MCF 10A (cell line): ENCODE measurements around the gene STAU1. TPM values are rescaled to one million over a fixed set of nuclear protein-coding genes. Genes with fewer than 3 reads are reported as not detected.
"Not testable (repeated sequence)": the region's sequence is repeated elsewhere in the genome, so short reads cannot be mapped to it uniquely, and the experiment has no call there.

ENCODE experiments used
- BruUV-seq: library from RNA; stranded (reverse); fragments of 400-500 nt; replicated peaks from 2 replicates; lab custom pipeline; 2021; lab: Mats Ljungman, UMichigan
- CTCF ChIA-PET: fragments of 300-600 bp; sonication (Branson Sonifier 250); formaldehyde crosslinking; extraction: SDS; loops from one replicate; lab custom pipeline; 2021; ENCODE audit warnings: antibody characterized with exemption, inconsistent platforms; lab: Yijun Ruan, JAX
- POLR2A ChIA-PET: fragments of 300-600, 350-650 bp; sonication (Branson Sonifier 250); formaldehyde crosslinking; extraction: SDS; loops from one replicate; lab custom pipeline; 2020; ENCODE audit warnings: antibody characterized with exemption, inconsistent platforms; lab: Yijun Ruan, JAX
- DNase-seq: peaks from one replicate; pipeline ENCODE4 v3.0.0-alpha.2; 2018; ENCODE audit not compliant: unreplicated experiment
- H3K27ac Mint-ChIP-seq: one replicate; pipeline ENCODE4 v1.8.0; 2022; ENCODE audit warnings: mild to moderate bottlenecking, low read depth, mixed read lengths; ENCODE audit not compliant: unreplicated experiment
- H3K27me3 Mint-ChIP-seq: one replicate; pipeline ENCODE4 v1.8.0; 2022; ENCODE audit warnings: mixed read lengths; ENCODE audit not compliant: insufficient read depth, unreplicated experiment
- H3K36me3 Mint-ChIP-seq: one replicate; pipeline ENCODE4 v1.8.0; 2022; ENCODE audit warnings: mild to moderate bottlenecking, moderate library complexity, mixed read lengths; ENCODE audit not compliant: insufficient read depth, unreplicated experiment
- H3K4me1 Mint-ChIP-seq: one replicate; pipeline ENCODE4 v1.8.0; 2022; ENCODE audit warnings: mixed read lengths; ENCODE audit not compliant: insufficient read depth, unreplicated experiment
- H3K4me3 Mint-ChIP-seq: one replicate; pipeline ENCODE4 v1.8.0; 2022; ENCODE audit warnings: mild to moderate bottlenecking, moderate library complexity, mixed read lengths; ENCODE audit not compliant: unreplicated experiment
- H3K9me3 Mint-ChIP-seq: one replicate; pipeline ENCODE4 v1.8.0; 2022; ENCODE audit warnings: mixed read lengths; ENCODE audit not compliant: unreplicated experiment
- intact Hi-C: fragments of 100-400 bp; cut with micrococcal nuclease; formaldehyde crosslinking; loops from 2 replicates; pipeline ENCODE4 v1.14.1; 2022
- total RNA-seq: library from RNA; stranded (reverse); gene quantifications from 2 replicates; pipeline ENCODE4 v1.2.3, GENCODE V29; 2022
- TF ChIP-seq, protein P1 (sequence below): fragments of 200-600 bp; IDR thresholded peaks from one replicate; pipeline ENCODE4 v1.8.0; 2022; ENCODE audit warnings: antibody characterized with exemption, mild to moderate bottlenecking; ENCODE audit not compliant: unreplicated experiment

The STAU1 gene
- total RNA-seq, 1 experiment from 2014 or later: 110 TPM

DNA sequence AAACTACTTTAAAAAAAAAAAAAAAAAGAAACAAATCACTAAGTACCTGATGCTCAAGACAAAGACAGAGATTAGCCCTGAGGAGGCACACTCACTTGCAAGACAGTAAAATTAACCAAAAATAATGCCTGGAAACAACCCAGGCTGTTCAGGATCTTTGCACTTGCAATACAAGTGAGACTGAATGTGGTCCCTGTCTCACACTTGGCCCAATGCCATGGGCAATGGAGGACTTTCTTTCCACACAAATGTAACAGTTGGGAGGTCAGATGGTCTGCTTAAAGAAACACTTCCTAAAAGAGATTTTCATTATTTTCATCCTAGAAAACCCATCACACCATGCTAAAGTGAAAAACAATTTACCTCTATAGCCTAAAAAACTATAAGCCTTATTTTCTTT is 16.2 kb downstream of the STAU1 start:
- no peak overlapping the region for H3K27ac Mint-ChIP-seq
- CTCF ChIA-PET: no interaction called here
- intact Hi-C loops: no loop called here

DNA sequence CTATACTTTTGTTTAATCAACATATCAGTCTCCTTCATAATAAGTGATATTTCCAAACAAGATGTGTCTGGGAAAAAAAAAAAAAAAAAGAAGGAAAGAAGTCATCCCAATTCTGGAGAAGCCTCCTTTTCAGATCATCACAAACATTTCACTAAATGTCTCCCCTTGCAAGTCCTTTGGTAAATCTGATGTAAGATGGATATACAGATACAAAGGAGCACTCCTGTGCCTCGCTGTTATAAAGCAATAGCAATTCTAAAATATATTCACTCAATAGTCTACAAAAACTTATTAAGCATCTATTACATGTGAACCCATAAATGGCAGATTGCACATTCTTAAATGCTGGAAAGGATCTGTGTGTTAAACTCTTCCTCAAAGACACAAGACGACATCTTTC is 17.4 kb downstream of the STAU1 start:
- TF ChIP-seq, protein P1, sequence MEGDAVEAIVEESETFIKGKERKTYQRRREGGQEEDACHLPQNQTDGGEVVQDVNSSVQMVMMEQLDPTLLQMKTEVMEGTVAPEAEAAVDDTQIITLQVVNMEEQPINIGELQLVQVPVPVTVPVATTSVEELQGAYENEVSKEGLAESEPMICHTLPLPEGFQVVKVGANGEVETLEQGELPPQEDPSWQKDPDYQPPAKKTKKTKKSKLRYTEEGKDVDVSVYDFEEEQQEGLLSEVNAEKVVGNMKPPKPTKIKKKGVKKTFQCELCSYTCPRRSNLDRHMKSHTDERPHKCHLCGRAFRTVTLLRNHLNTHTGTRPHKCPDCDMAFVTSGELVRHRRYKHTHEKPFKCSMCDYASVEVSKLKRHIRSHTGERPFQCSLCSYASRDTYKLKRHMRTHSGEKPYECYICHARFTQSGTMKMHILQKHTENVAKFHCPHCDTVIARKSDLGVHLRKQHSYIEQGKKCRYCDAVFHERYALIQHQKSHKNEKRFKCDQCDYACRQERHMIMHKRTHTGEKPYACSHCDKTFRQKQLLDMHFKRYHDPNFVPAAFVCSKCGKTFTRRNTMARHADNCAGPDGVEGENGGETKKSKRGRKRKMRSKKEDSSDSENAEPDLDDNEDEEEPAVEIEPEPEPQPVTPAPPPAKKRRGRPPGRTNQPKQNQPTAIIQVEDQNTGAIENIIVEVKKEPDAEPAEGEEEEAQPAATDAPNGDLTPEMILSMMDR: no peak
- no TSS peak for BruUV-seq
- Mint-ChIP-seq H3K36me3 (peaks cover 31% of the 10 kb centered on the region), H3K9me3 (no peaks in the 10 kb centered on the region), H3K27me3 (no peaks in the 10 kb centered on the region), H3K4me1 (peaks cover 6% of the 10 kb centered on the region), H3K4me3 (no peak overlapping the region), H3K27ac (no peak overlapping the region)
- intact Hi-C loops: no loop called here
- ChIA-PET POLR2A (no interaction called here), CTCF (interaction anchor here (0.7 kb wide), 1 partner anchor 21 kb away, joined by 5 read pairs; no protein-coding TSS in a partner anchor)
- no peak for DNase-seq

More for the DNA sequence above, 16.2 kb downstream of the STAU1 start:
- Mint-ChIP-seq H3K4me1 (peaks cover 6% of the 10 kb centered on the region), H3K36me3 (peaks cover 31% of the 10 kb centered on the region), H3K9me3 (no peaks in the 10 kb centered on the region), H3K4me3 (no peak overlapping the region), H3K27me3 (no peaks in the 10 kb centered on the region)
- no peak for DNase-seq
- TF ChIP-seq, protein P1: no peak
- POLR2A ChIA-PET: interaction anchor here (1.2 kb wide), 1 partner anchor 16 kb away, joined by 3 read pairs; the partner anchor contains the start of gene STAU1
- no TSS peak for BruUV-seq

DNA sequence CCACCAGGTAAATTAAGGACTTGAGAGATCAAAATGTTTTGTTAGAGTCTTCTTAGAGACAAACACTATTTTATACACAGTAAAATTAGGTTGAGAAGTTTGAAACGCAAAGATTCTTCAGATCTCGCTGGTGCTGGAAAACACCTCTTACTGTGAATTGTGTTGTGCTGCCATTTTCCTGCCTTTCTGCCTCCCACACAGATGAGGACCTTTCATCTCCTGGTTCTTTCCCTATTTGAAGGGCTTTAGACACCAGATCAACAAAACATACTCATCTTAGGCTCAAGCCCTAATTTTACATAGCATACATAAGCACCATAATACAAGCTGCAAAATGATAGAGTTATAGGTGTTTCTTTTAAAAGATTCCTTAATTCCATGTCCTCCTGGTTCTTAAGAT is 18.6 kb downstream of the STAU1 start:
- BruUV-seq: no TSS peak
- TF ChIP-seq, protein P1: no peak
- ChIA-PET POLR2A (interaction anchor here (6.7 kb wide), 1 partner anchor 11 kb away, joined by 59 read pairs; no protein-coding TSS in a partner anchor), CTCF (no interaction called here)
- H3K27ac Mint-ChIP-seq: no peak overlapping the region
- no peak for DNase-seq
- H3K9me3 Mint-ChIP-seq: no peaks in the 10 kb centered on the region
- peaks cover 39% of the 10 kb centered on the region for H3K36me3 Mint-ChIP-seq
- no peak overlapping the region for H3K4me3 Mint-ChIP-seq
- intact Hi-C loops: no loop called here
- H3K4me1 Mint-ChIP-seq: peaks cover 6% of the 10 kb centered on the region
- no peaks in the 10 kb centered on the region for H3K27me3 Mint-ChIP-seq

DNA sequence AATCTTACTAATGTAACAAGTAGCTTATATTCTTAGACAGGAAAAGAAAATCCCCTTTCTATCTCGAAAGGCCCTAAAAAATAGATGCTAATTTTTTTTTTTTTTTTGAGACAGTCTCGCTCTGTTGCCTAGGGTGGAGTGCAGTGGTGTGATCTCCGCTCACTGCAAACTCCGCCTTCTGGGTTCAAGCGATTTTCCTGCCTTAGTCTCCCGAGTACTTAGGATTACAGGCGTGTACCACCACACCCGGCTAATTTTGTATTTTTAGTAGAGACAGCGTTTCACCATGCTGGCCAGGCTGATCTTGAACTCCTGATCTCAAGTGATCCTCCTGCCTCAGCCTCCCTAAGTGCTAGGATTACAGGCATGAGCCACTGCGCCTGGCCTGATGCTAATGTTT is 19.3 kb downstream of the STAU1 start:
- intact Hi-C loops, H3K27me3 Mint-ChIP-seq, H3K4me3 Mint-ChIP-seq, H3K4me1 Mint-ChIP-seq, DNase-seq, BruUV-seq, H3K9me3 Mint-ChIP-seq, H3K27ac Mint-ChIP-seq: not testable (repeated sequence)
- H3K36me3 Mint-ChIP-seq: peaks cover 39% of the 10 kb centered on the region
- ChIA-PET POLR2A (interaction anchor here (0.5 to 6.7 kb wide), 3 partner anchors 12 to 1350 kb away, joined by 3 to 59 read pairs (median 3); no protein-coding TSS in a partner anchor), CTCF (interaction anchor here (0.6 to 2.5 kb wide), 2 partner anchors 11 to 20 kb away, joined by 5 read pairs; no protein-coding TSS in a partner anchor)
